Fibroblast of villous mesenchyme (primary cell): ENCODE results near the gene COL12A1. TPM values are rescaled to one million over a fixed set of nuclear protein-coding genes. Genes with fewer than 3 reads are reported as not detected.

Source experiments
- DNase-seq: peaks from one replicate; pipeline ENCODE4 v3.0.0-alpha.2; 2010; ENCODE audit warnings: low read depth
- H3K4me3 ChIP-seq: 2 replicates; pipeline ENCODE4 v1.5.1; 2011; ENCODE audit warnings: low read depth, mild to moderate bottlenecking, low read length
- total RNA-seq: library from RNA; depleted of rRNA; stranded (reverse); fragments of >200 nt; gene quantifications from 2 replicates; pipeline ENCODE4 v1.2.3, GENCODE V29; 2012
- TF ChIP-seq, protein P1 (sequence below): IDR thresholded peaks from 2 replicates; pipeline ENCODE4 v1.5.1; 2012; ENCODE audit warnings: low read depth, mild to moderate bottlenecking, low read length; ENCODE audit not compliant: insufficient read depth

Gene COL12A1
- total RNA-seq, 1 donor = 1,107 TPM

DNA sequence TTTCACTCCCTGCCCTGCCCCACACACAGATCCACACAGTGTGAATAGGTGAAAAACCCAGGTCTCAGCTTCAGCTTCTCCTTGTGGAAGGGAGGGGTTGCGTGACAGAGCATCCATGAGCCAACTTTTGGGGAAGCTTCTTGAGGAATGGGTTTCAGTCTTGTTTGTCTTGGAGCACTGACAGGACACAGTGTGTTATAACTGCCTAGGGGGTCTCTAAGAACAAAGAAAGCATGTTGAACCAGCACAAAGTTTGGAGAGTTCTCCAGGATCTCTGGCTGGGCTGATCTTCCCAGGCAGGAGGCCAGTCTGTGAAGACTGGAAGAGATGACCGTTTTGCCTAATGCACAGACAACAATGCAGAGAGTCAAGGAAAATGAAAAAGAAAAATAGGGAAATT lies 164.5 kb downstream of the COL12A1 start:
- TF ChIP-seq, protein P1, sequence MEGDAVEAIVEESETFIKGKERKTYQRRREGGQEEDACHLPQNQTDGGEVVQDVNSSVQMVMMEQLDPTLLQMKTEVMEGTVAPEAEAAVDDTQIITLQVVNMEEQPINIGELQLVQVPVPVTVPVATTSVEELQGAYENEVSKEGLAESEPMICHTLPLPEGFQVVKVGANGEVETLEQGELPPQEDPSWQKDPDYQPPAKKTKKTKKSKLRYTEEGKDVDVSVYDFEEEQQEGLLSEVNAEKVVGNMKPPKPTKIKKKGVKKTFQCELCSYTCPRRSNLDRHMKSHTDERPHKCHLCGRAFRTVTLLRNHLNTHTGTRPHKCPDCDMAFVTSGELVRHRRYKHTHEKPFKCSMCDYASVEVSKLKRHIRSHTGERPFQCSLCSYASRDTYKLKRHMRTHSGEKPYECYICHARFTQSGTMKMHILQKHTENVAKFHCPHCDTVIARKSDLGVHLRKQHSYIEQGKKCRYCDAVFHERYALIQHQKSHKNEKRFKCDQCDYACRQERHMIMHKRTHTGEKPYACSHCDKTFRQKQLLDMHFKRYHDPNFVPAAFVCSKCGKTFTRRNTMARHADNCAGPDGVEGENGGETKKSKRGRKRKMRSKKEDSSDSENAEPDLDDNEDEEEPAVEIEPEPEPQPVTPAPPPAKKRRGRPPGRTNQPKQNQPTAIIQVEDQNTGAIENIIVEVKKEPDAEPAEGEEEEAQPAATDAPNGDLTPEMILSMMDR = no peak
- DNase-seq = no peak
- no peak overlapping the region for H3K4me3 ChIP-seq

Other genes with a start within 250 kb of the COL12A1 start
- 114 and 120 TPM in 2 replicates for gene COX7A2, start 37.7 kb upstream of the COL12A1 start, total RNA-seq
- 156 and 236 TPM in 2 replicates for gene TMEM30A, start 78.7 kb upstream of the COL12A1 start, total RNA-seq